K562 (cell line): ENCODE measurements around the gene MYH9. TPM values are rescaled to one million over a fixed set of nuclear protein-coding genes. Genes with fewer than 3 reads are reported as not detected.

ENCODE experiments used
- ARID1B ChIP-seq: fragments of 450-650 bp; IDR thresholded peaks from 2 replicates; pipeline ENCODE4 v1.6.1; 2016; ENCODE audit warnings: antibody characterized with exemption, mild to moderate bottlenecking, inconsistent platforms
- CHD7 ChIP-seq: fragments of 200-600 bp; sonication (generic); IDR thresholded peaks from one replicate; pipeline ENCODE4 v1.6.1; 2012; ENCODE audit warnings: mild to moderate bottlenecking, low read depth, low read length, inconsistent platforms
- E2F6 ChIP-seq, 2 experiments: IDR thresholded peaks; 2 replicates each; pipeline ENCODE4 v1.6.1; 2011; ENCODE audit warnings: borderline replicate concordance in 1 of 2, control low read depth in 1 of 2, low read depth in 1 of 2, low read length in 1 of 2, mild to moderate bottlenecking in 1 of 2, mixed read lengths in 1 of 2, moderate library complexity in 1 of 2; ENCODE audit not compliant: insufficient read depth in 1 of 2, insufficient read length in 1 of 2, poor library complexity in 1 of 2, severe bottlenecking in 1 of 2; ENCODE audit errors: extremely low read depth in 1 of 2
- GATA2 ChIP-seq: sonication (generic); formaldehyde crosslinking; IDR thresholded peaks from 2 replicates; pipeline ENCODE4 v1.4.0; 2020; ENCODE audit warnings: mild to moderate bottlenecking, missing genetic modification reagents
- HNRNPH1 ChIP-seq: fragments of 200-400 bp; formaldehyde crosslinking; optimal IDR thresholded peaks from 2 replicates; pipeline ENCODE3; 2017; ENCODE audit warnings: low read depth, mild to moderate bottlenecking, low read length, moderate library complexity
- HNRNPL ChIP-seq: fragments of 200-400 bp; formaldehyde crosslinking; IDR thresholded peaks from 2 replicates; pipeline ENCODE4 v1.6.1; 2017; ENCODE audit warnings: low read depth, mild to moderate bottlenecking, low read length
- KLF16 ChIP-seq: IDR thresholded peaks from 2 replicates; pipeline ENCODE4 v1.6.1; 2016; ENCODE audit warnings: antibody characterized with exemption
- MEIS2 ChIP-seq: fragments of 450-650 bp; IDR thresholded peaks from 2 replicates; pipeline ENCODE4 v1.6.1; 2014; ENCODE audit warnings: mild to moderate bottlenecking; ENCODE audit not compliant: partially characterized antibody
- NCOR1 ChIP-seq: fragments of 450-650 bp; IDR thresholded peaks from 2 replicates; pipeline ENCODE4 v1.6.1; 2016; ENCODE audit warnings: mild to moderate bottlenecking, moderate library complexity
- NFIC ChIP-seq: fragments of 450-650 bp; IDR thresholded peaks from 2 replicates; pipeline ENCODE4 v1.6.1; 2017; ENCODE audit warnings: mild to moderate bottlenecking, inconsistent platforms
- POLR3G ChIP-seq: IDR thresholded peaks from 2 replicates; pipeline ENCODE4 v1.6.1; 2011; ENCODE audit not compliant: insufficient read length, insufficient replicate concordance; ENCODE audit errors: extremely low read depth
- SIX5 ChIP-seq, 2 experiments: IDR thresholded peaks; 2 replicates each; pipeline ENCODE4 v1.6.1; 2011; ENCODE audit warnings: low read length in 2 of 2, borderline replicate concordance in 1 of 2, low read depth in 1 of 2, mild to moderate bottlenecking in 1 of 2, moderate library complexity in 1 of 2; ENCODE audit not compliant: insufficient read depth in 1 of 2
- SMAD4 ChIP-seq: fragments of 250-450 bp; sonication (Bioruptor Pico); conservative IDR thresholded peaks from 2 replicates; pipeline ENCODE4 v1.8.0; 2021; ENCODE audit warnings: inconsistent platforms, mild to moderate bottlenecking, moderate library complexity
- ZBTB8A ChIP-seq: fragments of 450-650 bp; IDR thresholded peaks from 2 replicates; pipeline ENCODE4 v1.6.1; 2018; ENCODE audit warnings: mild to moderate bottlenecking, moderate library complexity; ENCODE audit not compliant: partially characterized antibody
- ZKSCAN1 ChIP-seq: fragments of 150-350 bp; IDR thresholded peaks from 2 replicates; pipeline ENCODE4 v1.6.1; 2016; ENCODE audit warnings: low read depth, low read length
- ZNF764 ChIP-seq: fragments of 250-450 bp; sonication (Bioruptor Pico); IDR thresholded peaks from 2 replicates; pipeline ENCODE4 v1.4.0; 2020; ENCODE audit warnings: low read depth, mild to moderate bottlenecking, moderate library complexity
- polyA plus RNA-seq, 8 experiments: library from polyadenylated mRNA; depleted of rRNA in 4 of 8; stranded (reverse) in 5 of 8; unstranded in 3 of 8; fragments of >200 nt; fragmentation: Nextera tagmentation in 2 of 8; fragmentation: Illumina TruSeq in 1 of 8; extraction: Ambion mirVana in 2 of 8; extraction: Trizol in 1 of 8; gene quantifications; 2 replicates each; pipeline versions ENCODE4 v1.2.1 to v1.2.3, GENCODE V29; 2011 to 2014; ENCODE audit warnings: inconsistent platforms in 1 of 8, missing spikeins in 1 of 8
- total RNA-seq, 7 experiments: library from RNA; depleted of rRNA in 6 of 7; stranded (reverse); fragments of >200 nt in 6 of 7; fragmentation: Illumina TruSeq in 2 of 7; extraction: Trizol in 2 of 7; gene quantifications; 2 replicates each; pipeline versions ENCODE4 v1.2.1 to v1.2.3, GENCODE V29; 2011 to 2021; ENCODE audit warnings: low replicate concordance in 1 of 7

The MYH9 gene
- total and polyA plus RNA-seq, 9 of the 15 experiments (the other 6 are each of a cell fraction or from before 2014, with no cell fraction given) = 0.71 to 111 (median 24.6) TPM

DNA sequence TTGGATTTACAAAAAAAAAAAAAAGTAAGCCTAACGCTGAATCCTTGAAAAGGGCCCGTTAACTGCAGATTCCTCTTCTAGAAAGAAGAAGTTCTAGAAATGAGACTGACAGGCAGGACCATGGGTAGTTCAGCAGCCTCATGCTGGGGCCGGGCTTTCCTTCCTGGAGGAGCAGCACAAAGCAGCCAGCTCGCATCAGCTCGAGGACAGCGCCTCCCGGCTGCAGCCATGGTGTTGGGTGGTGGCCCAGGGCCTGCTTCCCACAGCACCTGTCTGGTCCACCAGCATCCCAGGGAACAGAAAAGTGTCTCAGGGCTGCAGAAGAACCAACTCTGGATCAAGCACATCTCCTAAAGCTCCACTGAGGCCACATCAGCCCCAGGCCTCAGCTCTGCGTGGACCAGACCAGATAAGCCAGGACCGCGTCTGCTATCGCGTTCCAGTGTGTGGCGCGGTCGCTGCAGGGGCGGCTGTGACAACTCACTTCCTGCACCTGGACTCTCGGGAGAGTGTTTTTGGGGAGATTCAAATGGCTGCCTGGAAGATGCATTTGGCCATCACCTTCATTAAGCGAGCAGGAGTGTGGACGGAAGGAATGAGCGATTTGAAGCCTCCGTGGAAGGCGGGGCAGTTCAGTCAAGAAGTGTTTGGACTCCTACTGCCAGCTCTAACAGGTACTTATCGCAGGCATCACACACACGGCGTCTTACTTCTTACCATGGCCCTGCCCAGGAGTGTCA, 53.5 kb downstream of the MYH9 start (continued):
- TF ChIP-seq E2F6 (IDR thresholded peaks at IDR 0.05; ENCODE audit: borderline replicate concordance in 1 of 2, extremely low read depth in 1 of 2, insufficient read depth in 1 of 2, insufficient read length in 1 of 2, low read depth in 1 of 2, low read length in 1 of 2, poor library complexity in 1 of 2, severe bottlenecking in 1 of 2) (peak in 1 of 2 experiments; percentile 44), ZKSCAN1 (0 out of 2 replicates have a peak, but pooled peaks have one; percentile 50), NCOR1 (peak; percentile 83), ZBTB8A (no peak), KLF16 (peak; percentile 79; the same call in 1 of the 2 replicates), GATA2 (CRISPR knock-in tag) (peak; percentile 82), ARID1B (peak; percentile 85), SMAD4 (CRISPR knock-in tag) (peak; percentile 66), ZNF764 (no peak), CHD7 (no peak), HNRNPL (no peak), HNRNPH1 (no peak), SIX5 (IDR thresholded peaks at IDR 0.05; ENCODE audit: borderline replicate concordance in 1 of 2, insufficient read depth in 1 of 2, low read depth in 1 of 2, low read length in 2 of 2) (no peak), POLR3G (no peak), NFIC (peak; percentile 77), MEIS2 (peak; percentile 13)
